CD14-positive monocyte (primary cell): ENCODE data around the gene RALB. TPM values are rescaled to one million over a fixed set of nuclear protein-coding genes. Genes with fewer than 3 reads are reported as not detected.

Experiments used
- DNase-seq, 3 donors: peaks; one replicate each; pipeline ENCODE4 v3.0.0-alpha.2; 2011 to 2022
- H2AFZ ChIP-seq: 2 replicates; pipeline ENCODE4 v1.6.0; 2012; ENCODE audit warnings: mild to moderate bottlenecking, low read depth, low read length, inconsistent platforms; ENCODE audit not compliant: insufficient read depth, poor library complexity, severe bottlenecking
- H3K27ac ChIP-seq, 2 donors: 1 replicate in 1 of 2; 2 replicates in 1 of 2; pipeline ENCODE4 v1.5.1; 2012 to 2013; ENCODE audit warnings: low read length in 2 of 2, control low read depth in 1 of 2, inconsistent platforms in 1 of 2, low read depth in 1 of 2, mild to moderate bottlenecking in 1 of 2
- H3K27me3 ChIP-seq, 2 donors: one replicate each; pipeline versions ENCODE4 v1.6.0 to v1.6.1; 2011 to 2013; ENCODE audit warnings: low read length in 2 of 2; ENCODE audit not compliant: control insufficient read depth in 2 of 2, insufficient read depth in 2 of 2
- H3K36me3 ChIP-seq, 2 donors: replicated peaks in 1 of 2; 1 replicate in 1 of 2; 2 replicates in 1 of 2; pipeline versions ENCODE4 v1.5.1 to v1.6.1; 2012 to 2013; ENCODE audit warnings: low read length in 2 of 2, control low read depth in 1 of 2, inconsistent platforms in 1 of 2, mild to moderate bottlenecking in 1 of 2; ENCODE audit not compliant: insufficient read depth in 2 of 2, control insufficient read depth in 1 of 2
- H3K4me1 ChIP-seq, 2 donors: 1 replicate in 1 of 2; 2 replicates in 1 of 2; pipeline versions ENCODE4 v1.5.1 to v1.6.1; 2012 to 2013; ENCODE audit warnings: low read length in 2 of 2, control low read depth in 1 of 2, inconsistent platforms in 1 of 2, mild to moderate bottlenecking in 1 of 2, moderate library complexity in 1 of 2; ENCODE audit not compliant: insufficient read depth in 2 of 2, control insufficient read depth in 1 of 2
- H3K4me2 ChIP-seq: replicated peaks from 2 replicates; pipeline ENCODE3; 2012; ENCODE audit warnings: low read length, moderate library complexity, mild to moderate bottlenecking; ENCODE audit not compliant: poor library complexity, severe bottlenecking; ENCODE audit errors: extremely low read depth
- H3K4me3 ChIP-seq, 3 experiments: fragments of 200-600 bp in 1 of 3; sonication (generic) in 1 of 3; replicated peaks in 1 of 3; 1 replicate in 2 of 3; 2 replicates in 1 of 3; pipeline ENCODE4 v1.5.1; 2011 to 2013; ENCODE audit warnings: low read length in 3 of 3, mild to moderate bottlenecking in 3 of 3, control low read depth in 2 of 3, low read depth in 2 of 3, inconsistent platforms in 1 of 3, moderate library complexity in 1 of 3
- H3K79me2 ChIP-seq: 2 replicates; pipeline ENCODE4 v1.6.0; 2012; ENCODE audit warnings: mild to moderate bottlenecking, control low read depth, inconsistent platforms, low read length, moderate library complexity; ENCODE audit not compliant: insufficient read depth
- H3K9ac ChIP-seq: 2 replicates; pipeline ENCODE4 v1.6.0; 2017; ENCODE audit warnings: low read length, mild to moderate bottlenecking; ENCODE audit not compliant: insufficient read depth, poor library complexity, severe bottlenecking
- H3K9me3 ChIP-seq, 2 donors: replicated peaks in 1 of 2; 1 replicate in 1 of 2; 2 replicates in 1 of 2; pipeline versions ENCODE4 v1.5.1 to v1.6.1; 2012 to 2013; ENCODE audit warnings: low read length in 2 of 2, control low read depth in 1 of 2; ENCODE audit not compliant: control insufficient read depth in 1 of 2, insufficient read depth in 1 of 2
- H4K20me1 ChIP-seq: 2 replicates; pipeline ENCODE4 v1.6.0; 2012; ENCODE audit warnings: mild to moderate bottlenecking, low read length, control low read depth, moderate library complexity; ENCODE audit not compliant: insufficient read depth
- H3K27ac Mint-ChIP-seq, 7 donors: one replicate each; pipeline ENCODE4 v1.8.0; 2020; ENCODE audit warnings: mild to moderate bottlenecking in 7 of 7, mixed read lengths in 7 of 7, moderate library complexity in 6 of 7, inconsistent platforms in 2 of 7
- H3K27me3 Mint-ChIP-seq, 3 donors: one replicate each; pipeline ENCODE4 v1.8.0; 2021 to 2022; ENCODE audit warnings: low read depth in 3 of 3, mild to moderate bottlenecking in 3 of 3, mixed read lengths in 3 of 3, moderate library complexity in 3 of 3, inconsistent platforms in 1 of 3
- H3K36me3 Mint-ChIP-seq, 2 donors: one replicate each; pipeline ENCODE4 v1.8.0; 2020; ENCODE audit warnings: mixed read lengths in 2 of 2, inconsistent platforms in 1 of 2, mild to moderate bottlenecking in 1 of 2
- H3K4me1 Mint-ChIP-seq: one replicate; pipeline ENCODE4 v1.8.0; 2020; ENCODE audit warnings: mild to moderate bottlenecking, mixed read lengths
- H3K4me3 Mint-ChIP-seq, 2 donors: one replicate each; pipeline ENCODE4 v1.8.0; 2020; ENCODE audit warnings: mild to moderate bottlenecking in 2 of 2, mixed read lengths in 2 of 2, moderate library complexity in 1 of 2
- H3K9me3 Mint-ChIP-seq, 7 donors: one replicate each; pipeline ENCODE4 v1.8.0; 2020 to 2022; ENCODE audit warnings: mixed read lengths in 7 of 7, mild to moderate bottlenecking in 6 of 7, moderate library complexity in 6 of 7, inconsistent platforms in 2 of 7
- CTCF ChIP-seq: fragments of 200-600 bp; IDR thresholded peaks from one replicate; pipeline ENCODE4 v1.8.0; 2022; ENCODE audit warnings: antibody characterized with exemption, mild to moderate bottlenecking
- WGBS: methylation state at CpG from one replicate; pipeline ENCODE4 v1.1.5; 2013; ENCODE audit warnings: missing lambda C conversion rate; ENCODE audit not compliant: insufficient coverage; 5-methylcytosine and 5-hydroxymethylcytosine counted together
- intact Hi-C, 2 donors: fragments of 100-400 bp; cut with micrococcal nuclease; formaldehyde crosslinking; loops; one replicate each; pipeline versions ENCODE4 v1.15.0 to v1.15.1; 2023
- polyA plus RNA-seq, 3 donors: library from polyadenylated mRNA; depleted of rRNA in 1 of 3; unstranded in 2 of 3; stranded (reverse) in 1 of 3; fragments of 300-500 nt in 2 of 3; fragments of >200 nt in 1 of 3; fragmentation: Illumina TruSeq in 2 of 3; gene quantifications; 1 replicate in 2 of 3; 2 replicates in 1 of 3; pipeline ENCODE4 v1.2.3, GENCODE V29; 2012 to 2021

RALB gene
- polyA plus RNA-seq, 3 donors = 57.2 to 163 (median 139) TPM

GRCh38 chr2:120210270-120210693 lies 42.4 kb upstream of the RALB start:
- peaks cover 9% of the 10 kb centered on the region for H3K4me1 Mint-ChIP-seq
- TF ChIP-seq CTCF = no peak
- Histone ChIP-seq H3K4me2 (no peak overlapping the region), H3K9me3 (no peaks in the 10 kb centered on the region), H2AFZ (no peak overlapping the region), H3K27me3 (no peaks in the 10 kb centered on the region), H3K9ac (no peak overlapping the region), H3K79me2 (no peaks in the 10 kb centered on the region), H3K36me3 (no peaks in the 10 kb centered on the region), H3K27ac (no peak overlapping the region), H3K4me1 (peaks cover 5 to 8% of the 10 kb centered on the region in 2 donors), H4K20me1 (no peaks in the 10 kb centered on the region), H3K4me3 (no peak overlapping the region)
- no peaks in the 10 kb centered on the region for H3K36me3 Mint-ChIP-seq
- 29% methylated on average over 2 of the region's 10 CpGs for WGBS
- H3K9me3 Mint-ChIP-seq = peaks cover 0 to 3% (median under 1%) of the 10 kb centered on the region in 7 donors
- peak in 2 of 3 donors; percentile 19 to 69 for DNase-seq
- intact Hi-C loops = no loop called here
- H3K27ac Mint-ChIP-seq = peak overlapping the region in 4 of 7 donors; percentile 51 to 78 (median 63)
- H3K27me3 Mint-ChIP-seq = peaks cover 0 to 8% (median 3%) of the 10 kb centered on the region in 3 donors
- H3K4me3 Mint-ChIP-seq = peak overlapping the region in 1 of 2 donors; percentile 22

GRCh38 chr2:120218181-120218580 lies 34.5 kb upstream of the RALB start:
- peaks cover 14 to 39% (median 27%) of the 10 kb centered on the region in 7 donors for H3K9me3 Mint-ChIP-seq
- H3K4me2 ChIP-seq = no peak overlapping the region
- H2AFZ ChIP-seq = no peak overlapping the region
- no peak overlapping the region for H3K27ac Mint-ChIP-seq
- H3K36me3 Mint-ChIP-seq = peaks cover 33 to 38% of the 10 kb centered on the region in 2 donors
- H3K27me3 Mint-ChIP-seq = peaks cover 0 to 5% (median 2%) of the 10 kb centered on the region in 3 donors
- no peak overlapping the region for H3K27ac ChIP-seq
- no peak for TF ChIP-seq CTCF
- no peak for DNase-seq
- intact Hi-C loops = loop anchor here in 1 of 2 donors (5.0 kb wide), 1 partner anchor 39 kb away; no protein-coding TSS in a partner anchor
- no peaks in the 10 kb centered on the region for H3K27me3 ChIP-seq
- peaks cover 5% of the 10 kb centered on the region in 2 donors for H3K36me3 ChIP-seq
- H3K4me3 Mint-ChIP-seq = no peak overlapping the region
- peaks cover 26% of the 10 kb centered on the region for H3K4me1 Mint-ChIP-seq
- peaks cover 8% of the 10 kb centered on the region for H4K20me1 ChIP-seq
- H3K9ac ChIP-seq = no peak overlapping the region
- H3K79me2 ChIP-seq = peaks cover 15% of the 10 kb centered on the region
- peaks cover 17 to 31% of the 10 kb centered on the region in 2 donors for H3K9me3 ChIP-seq
- H3K4me1 ChIP-seq = peaks cover 7 to 19% of the 10 kb centered on the region in 2 donors
- WGBS = 98% methylated on average over 4 of the region's 5 CpGs
- H3K4me3 ChIP-seq = no peak overlapping the region
